Measurements from ENCODE around the gene CNKSR3.

CNKSR3 gene

GRCh38 chr6:154510144-154510905 is at the start of gene CNKSR3:
Gene CNKSR3, minus strand, starts transcription at chr6:154510685. Its CDS starts 571 bp downstream, at chr6:154510114.
- TF ChIP-seq CTCF (IDR thresholded peaks at IDR 0.05; ENCODE audit: low read length, missing control alignments) = no peak
- peak; percentile 94 for DNase-seq (ENCODE audit: low read depth)
- peak within 1 kb of the TSS; percentile 85 for H3K4me3 ChIP-seq (replicated peaks; ENCODE audit: low read depth, low read length)

GRCh38 chr6:154558984-154559383 is 48.5 kb upstream of the CNKSR3 start:
- no peak for DNase-seq (ENCODE audit: low read depth)
- no peak for TF ChIP-seq CTCF (IDR thresholded peaks at IDR 0.05; ENCODE audit: low read length, missing control alignments)
- H3K4me3 ChIP-seq (replicated peaks; ENCODE audit: low read depth, low read length) = no peak overlapping the region

GRCh38 chr6:154558513-154558912 is 48.0 kb upstream of the CNKSR3 start:
- no peak for DNase-seq (ENCODE audit: low read depth)
- TF ChIP-seq CTCF (IDR thresholded peaks at IDR 0.05; ENCODE audit: low read length, missing control alignments) = no peak
- no peak overlapping the region for H3K4me3 ChIP-seq (replicated peaks; ENCODE audit: low read depth, low read length)

GRCh38 chr6:154555073-154555677 is 44.7 kb upstream of the CNKSR3 start:
- H3K4me3 ChIP-seq (replicated peaks; ENCODE audit: low read depth, low read length) = no peak overlapping the region
- DNase-seq (ENCODE audit: low read depth) = peak; percentile 14
- no peak for TF ChIP-seq CTCF (IDR thresholded peaks at IDR 0.05; ENCODE audit: low read length, missing control alignments)

- no peak overlapping the region for H3K4me3 ChIP-seq (replicated peaks; ENCODE audit: low read depth, low read length)
- DNase-seq (ENCODE audit: low read depth) = no peak
- TF ChIP-seq CTCF (IDR thresholded peaks at IDR 0.05; ENCODE audit: low read length, missing control alignments) = no peak
Measured at GRCh38 chr6:154554491-154554890, 44.0 kb upstream of the CNKSR3 start.

- no peak for TF ChIP-seq CTCF (IDR thresholded peaks at IDR 0.05; ENCODE audit: low read length, missing control alignments)
- DNase-seq (ENCODE audit: low read depth) = no peak
- H3K4me3 ChIP-seq (replicated peaks; ENCODE audit: low read depth, low read length) = no peak overlapping the region
Measured at GRCh38 chr6:154550779-154551178, 40.3 kb upstream of the CNKSR3 start.
